Neuron (in vitro differentiated cells): ENCODE data around the gene IFT88.
A peak's percentile ranks its signal among the peaks of the same experiment; 100 is the strongest.

Source experiments
- H2AFZ ChIP-seq: one replicate; pipeline ENCODE4 v1.6.1; 2013; ENCODE audit warnings: low read depth, mild to moderate bottlenecking, inconsistent platforms, low read length, moderate library complexity
- H3K27me3 ChIP-seq: one replicate; pipeline ENCODE4 v1.6.1; 2013; ENCODE audit warnings: low read length; ENCODE audit not compliant: insufficient read depth
- H3K36me3 ChIP-seq: one replicate; pipeline ENCODE4 v1.6.1; 2013; ENCODE audit warnings: low read length; ENCODE audit not compliant: insufficient read depth
- H3K4me1 ChIP-seq: one replicate; pipeline ENCODE4 v1.6.1; 2013; ENCODE audit warnings: low read length; ENCODE audit not compliant: insufficient read depth
- H3K4me3 ChIP-seq: 2 replicates; pipeline ENCODE4 v1.5.1; 2013; ENCODE audit warnings: mild to moderate bottlenecking, low read length, moderate library complexity
- H3K9me3 ChIP-seq: one replicate; pipeline ENCODE4 v1.6.1; 2013; ENCODE audit warnings: low read length

Gene IFT88

GRCh38 chr13:20686863-20687579 is 120.1 kb downstream of the IFT88 start:
- H3K4me1 ChIP-seq = peaks cover 5% of the 10 kb centered on the region
- no peak overlapping the region for H3K4me3 ChIP-seq
- peaks cover 6% of the 10 kb centered on the region for H3K36me3 ChIP-seq
- H2AFZ ChIP-seq = no peak overlapping the region
- H3K9me3 ChIP-seq = no peaks in the 10 kb centered on the region
- no peaks in the 10 kb centered on the region for H3K27me3 ChIP-seq

GRCh38 chr13:20689291-20689690 is 122.3 kb downstream of the IFT88 start:
- H3K4me3 ChIP-seq = no peak overlapping the region
- H3K4me1 ChIP-seq = no peaks in the 10 kb centered on the region
- no peaks in the 10 kb centered on the region for H3K27me3 ChIP-seq
- H3K9me3 ChIP-seq = no peaks in the 10 kb centered on the region
- no peak overlapping the region for H2AFZ ChIP-seq
- H3K36me3 ChIP-seq = peaks cover 6% of the 10 kb centered on the region

GRCh38 chr13:20691616-20692015 is 124.7 kb downstream of the IFT88 start:
- Histone ChIP-seq H3K4me3 (no peak overlapping the region), H3K4me1 (no peaks in the 10 kb centered on the region), H3K36me3 (peaks cover 6% of the 10 kb centered on the region), H3K9me3 (no peaks in the 10 kb centered on the region), H2AFZ (no peak overlapping the region), H3K27me3 (no peaks in the 10 kb centered on the region)

GRCh38 chr13:20696073-20696472 is 129.1 kb downstream of the IFT88 start:
- Histone ChIP-seq H3K36me3 (peaks cover 3% of the 10 kb centered on the region), H2AFZ (no peak overlapping the region), H3K4me3 (no peak overlapping the region), H3K27me3 (no peaks in the 10 kb centered on the region), H3K9me3 (no peaks in the 10 kb centered on the region), H3K4me1 (no peaks in the 10 kb centered on the region)

- Histone ChIP-seq H3K36me3 (no peaks in the 10 kb centered on the region), H3K9me3 (no peaks in the 10 kb centered on the region), H3K4me3 (no peak overlapping the region), H3K27me3 (no peaks in the 10 kb centered on the region), H2AFZ (no peak overlapping the region), H3K4me1 (peaks cover 9% of the 10 kb centered on the region)
Measured at GRCh38 chr13:20699715-20700114, 132.8 kb downstream of the IFT88 start.

- peaks cover 9% of the 10 kb centered on the region for H3K4me1 ChIP-seq
- H3K9me3 ChIP-seq = no peaks in the 10 kb centered on the region
- no peaks in the 10 kb centered on the region for H3K27me3 ChIP-seq
- no peak overlapping the region for H3K4me3 ChIP-seq
- H3K36me3 ChIP-seq = no peaks in the 10 kb centered on the region
- H2AFZ ChIP-seq = no peak overlapping the region
Measured at GRCh38 chr13:20700288-20700687, 133.3 kb downstream of the IFT88 start.

- H3K4me3 ChIP-seq = no peak overlapping the region
- no peaks in the 10 kb centered on the region for H3K36me3 ChIP-seq
- no peak overlapping the region for H2AFZ ChIP-seq
- H3K9me3 ChIP-seq = no peaks in the 10 kb centered on the region
- H3K4me1 ChIP-seq = peaks cover 9% of the 10 kb centered on the region
- no peaks in the 10 kb centered on the region for H3K27me3 ChIP-seq
Measured at GRCh38 chr13:20701461-20701860, 134.5 kb downstream of the IFT88 start.

GRCh38 chr13:20702530-20702914 is 135.6 kb downstream of the IFT88 start:
- peak overlapping the region; percentile 79 for H2AFZ ChIP-seq

GRCh38 chr13:20702915-20703779 is 136.2 kb downstream of the IFT88 start, which contains the start of gene IL17D:
IL17D (plus strand) TSS chr13:20703699; CDS start chr13:20704002, 303 bp downstream.
- Histone ChIP-seq H3K9me3 (no peaks in the 10 kb centered on the region), H3K4me1 (peaks cover 9% of the 10 kb centered on the region), H2AFZ (peak within 1 kb of the TSS; percentile 79), H3K4me3 (peak within 1 kb of the TSS; percentile 68), H3K27me3 (no peaks in the 10 kb centered on the region), H3K36me3 (no peaks in the 10 kb centered on the region)

More at GRCh38 chr13:20702530-20702914, 135.6 kb downstream of the IFT88 start:
- Histone ChIP-seq H3K27me3 (no peaks in the 10 kb centered on the region), H3K4me3 (peak overlapping the region; percentile 68), H3K36me3 (no peaks in the 10 kb centered on the region), H3K4me1 (peaks cover 9% of the 10 kb centered on the region), H3K9me3 (no peaks in the 10 kb centered on the region)

GRCh38 chr13:20703780-20704458 is 137.0 kb downstream of the IFT88 start:
- peaks cover 9% of the 10 kb centered on the region for H3K4me1 ChIP-seq
- no peak overlapping the region for H2AFZ ChIP-seq
- H3K4me3 ChIP-seq = peak overlapping the region; percentile 68
- no peaks in the 10 kb centered on the region for H3K9me3 ChIP-seq
- H3K36me3 ChIP-seq = no peaks in the 10 kb centered on the region
- H3K27me3 ChIP-seq = no peaks in the 10 kb centered on the region

GRCh38 chr13:20704459-20705069 is 137.6 kb downstream of the IFT88 start:
- Histone ChIP-seq H3K36me3 (no peaks in the 10 kb centered on the region), H3K4me1 (peaks cover 9% of the 10 kb centered on the region), H2AFZ (no peak overlapping the region), H3K9me3 (no peaks in the 10 kb centered on the region), H3K27me3 (no peaks in the 10 kb centered on the region), H3K4me3 (no peak overlapping the region)

- no peaks in the 10 kb centered on the region for H3K36me3 ChIP-seq
- no peak overlapping the region for H3K4me3 ChIP-seq
- H2AFZ ChIP-seq = no peak overlapping the region
- no peaks in the 10 kb centered on the region for H3K27me3 ChIP-seq
- peaks cover 9% of the 10 kb centered on the region for H3K4me1 ChIP-seq
- peaks cover 2% of the 10 kb centered on the region for H3K9me3 ChIP-seq
Measured at GRCh38 chr13:20706661-20707060, 139.7 kb downstream of the IFT88 start.
